ENCODE data around the gene PALM.
"Not testable (repeated sequence)": the region's sequence is repeated elsewhere in the genome, so short reads cannot be mapped to it uniquely, and the experiment has no call there.

Gene PALM

DNA sequence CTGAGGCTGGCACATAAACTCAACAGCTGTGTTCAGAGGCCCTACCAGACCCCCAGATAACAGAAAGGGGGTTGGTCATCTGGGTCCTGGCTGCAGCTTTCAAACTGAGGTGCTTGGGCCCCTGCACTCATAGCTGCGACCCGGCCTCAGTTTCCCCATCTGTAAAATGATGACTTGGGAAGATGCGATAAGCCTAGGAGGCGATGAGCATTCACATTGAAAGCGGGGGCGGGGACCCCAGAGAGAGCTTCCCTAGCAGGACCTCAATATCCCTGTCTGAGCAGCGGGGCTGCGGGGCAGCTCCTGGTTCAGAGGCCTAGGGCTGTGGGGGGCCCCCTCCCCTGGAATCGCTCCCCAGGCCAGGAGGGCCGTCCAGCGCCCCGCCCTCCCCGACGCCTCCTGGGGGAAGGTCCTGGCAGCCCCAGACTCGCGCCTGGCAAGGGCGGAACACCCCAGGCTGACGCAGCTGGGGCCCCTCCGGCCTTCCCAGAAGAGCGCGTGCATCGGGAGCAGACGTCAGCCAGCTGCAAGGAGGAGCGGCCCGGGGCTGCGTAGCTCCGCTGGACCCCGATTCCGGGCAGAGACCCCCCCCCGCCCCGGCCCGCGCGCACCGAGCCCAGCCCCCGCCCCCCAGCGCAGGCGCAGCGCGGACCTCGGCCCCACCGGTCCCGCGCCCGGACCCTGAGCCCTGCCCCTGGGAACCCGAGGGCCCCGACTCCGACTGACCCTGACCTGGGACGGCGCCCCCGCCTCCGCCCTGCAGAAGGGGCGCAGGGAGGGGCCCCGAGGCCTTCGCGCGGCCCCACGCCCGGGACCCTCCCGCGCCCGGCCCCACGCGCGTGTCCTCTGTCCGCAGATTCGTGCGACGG, 29.1 kb upstream of the PALM start:
- DNase-seq, result peak; percentile 84 to 91 (median 90)

DNA sequence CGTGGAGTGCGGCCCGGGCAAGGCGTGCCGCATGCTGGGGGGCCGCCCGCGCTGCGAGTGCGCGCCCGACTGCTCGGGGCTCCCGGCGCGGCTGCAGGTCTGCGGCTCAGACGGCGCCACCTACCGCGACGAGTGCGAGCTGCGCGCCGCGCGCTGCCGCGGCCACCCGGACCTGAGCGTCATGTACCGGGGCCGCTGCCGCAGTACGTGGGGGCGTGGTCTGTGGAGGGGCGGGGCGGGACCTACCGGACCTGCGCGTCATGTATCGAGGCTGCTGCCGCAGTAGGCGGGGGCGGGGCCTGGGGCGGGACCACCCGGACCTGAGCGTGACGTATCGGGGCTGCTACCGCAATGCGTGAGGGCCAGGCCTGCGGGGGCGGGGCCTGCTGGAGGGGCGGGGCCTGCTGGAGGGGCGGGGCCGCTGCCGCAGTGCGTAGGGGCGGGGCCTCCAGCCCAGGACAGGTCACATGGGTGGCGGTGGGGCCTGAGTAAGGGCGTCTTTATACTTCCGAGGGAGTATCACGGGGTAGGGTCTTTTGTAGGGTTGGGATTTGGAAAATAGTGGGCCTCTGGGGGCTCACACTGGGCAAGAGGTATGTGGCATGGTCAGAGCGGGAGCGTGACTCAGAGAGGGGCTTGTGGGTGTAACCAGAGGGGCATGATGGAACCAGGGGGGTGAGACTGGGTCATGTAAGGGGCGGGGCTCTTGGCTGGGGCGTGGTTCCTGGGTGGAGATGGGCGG, 28.3 kb upstream of the PALM start:
- DNase-seq, result peak; percentile 98 to 100 (median 100)

DNA sequence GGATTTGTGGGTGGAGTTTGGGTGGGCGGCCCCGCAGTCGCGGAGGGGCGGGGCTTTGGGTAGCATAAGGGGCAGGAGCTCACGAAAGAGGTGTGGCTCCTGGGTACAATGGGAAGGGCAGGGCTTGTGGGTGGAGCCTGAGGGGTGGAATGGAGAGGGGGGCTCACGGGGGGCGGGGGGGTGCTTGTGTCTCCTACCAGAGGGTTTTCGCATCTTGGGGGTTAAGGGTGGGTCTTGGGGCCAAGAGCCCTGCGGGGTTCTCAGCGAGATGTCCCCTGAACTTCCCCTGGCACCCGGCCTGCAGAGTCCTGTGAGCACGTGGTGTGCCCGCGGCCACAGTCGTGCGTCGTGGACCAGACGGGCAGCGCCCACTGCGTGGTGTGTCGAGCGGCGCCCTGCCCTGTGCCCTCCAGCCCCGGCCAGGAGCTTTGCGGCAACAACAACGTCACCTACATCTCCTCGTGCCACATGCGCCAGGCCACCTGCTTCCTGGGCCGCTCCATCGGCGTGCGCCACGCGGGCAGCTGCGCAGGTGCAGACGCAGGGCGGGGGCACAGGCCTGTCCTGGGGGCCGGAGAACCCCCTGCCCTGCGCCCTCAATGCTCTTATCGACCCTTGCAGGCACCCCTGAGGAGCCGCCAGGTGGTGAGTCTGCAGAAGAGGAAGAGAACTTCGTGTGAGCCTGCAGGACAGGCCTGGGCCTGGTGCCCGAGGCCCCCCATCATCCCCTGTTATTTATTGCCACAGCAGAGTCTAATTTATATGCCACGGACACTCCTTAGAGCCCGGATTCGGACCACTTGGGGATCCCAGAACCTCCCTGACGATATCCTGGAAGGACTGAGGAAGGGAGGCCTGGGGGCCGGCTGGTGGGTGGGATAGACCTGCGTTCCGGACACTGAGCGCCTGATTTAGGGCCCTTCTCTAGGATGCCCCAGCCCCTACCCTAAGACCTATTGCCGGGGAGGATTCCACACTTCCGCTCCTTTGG, 27.4 kb upstream of the PALM start:
- peak in 2 of 3 donors; percentile 98 to 99 for DNase-seq

DNA sequence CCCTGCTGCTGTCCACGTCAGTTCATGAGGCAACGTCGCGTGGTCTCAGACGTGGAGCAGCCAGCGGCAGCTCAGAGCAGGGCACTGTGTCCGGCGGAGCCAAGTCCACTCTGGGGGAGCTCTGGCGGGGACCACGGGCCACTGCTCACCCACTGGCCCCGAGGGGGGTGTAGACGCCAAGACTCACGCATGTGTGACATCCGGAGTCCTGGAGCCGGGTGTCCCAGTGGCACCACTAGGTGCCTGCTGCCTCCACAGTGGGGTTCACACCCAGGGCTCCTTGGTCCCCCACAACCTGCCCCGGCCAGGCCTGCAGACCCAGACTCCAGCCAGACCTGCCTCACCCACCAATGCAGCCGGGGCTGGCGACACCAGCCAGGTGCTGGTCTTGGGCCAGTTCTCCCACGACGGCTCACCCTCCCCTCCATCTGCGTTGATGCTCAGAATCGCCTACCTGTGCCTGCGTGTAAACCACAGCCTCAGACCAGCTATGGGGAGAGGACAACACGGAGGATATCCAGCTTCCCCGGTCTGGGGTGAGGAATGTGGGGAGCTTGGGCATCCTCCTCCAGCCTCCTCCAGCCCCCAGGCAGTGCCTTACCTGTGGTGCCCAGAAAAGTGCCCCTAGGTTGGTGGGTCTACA, 25.9 kb upstream of the PALM start:
- no peak for DNase-seq

DNA sequence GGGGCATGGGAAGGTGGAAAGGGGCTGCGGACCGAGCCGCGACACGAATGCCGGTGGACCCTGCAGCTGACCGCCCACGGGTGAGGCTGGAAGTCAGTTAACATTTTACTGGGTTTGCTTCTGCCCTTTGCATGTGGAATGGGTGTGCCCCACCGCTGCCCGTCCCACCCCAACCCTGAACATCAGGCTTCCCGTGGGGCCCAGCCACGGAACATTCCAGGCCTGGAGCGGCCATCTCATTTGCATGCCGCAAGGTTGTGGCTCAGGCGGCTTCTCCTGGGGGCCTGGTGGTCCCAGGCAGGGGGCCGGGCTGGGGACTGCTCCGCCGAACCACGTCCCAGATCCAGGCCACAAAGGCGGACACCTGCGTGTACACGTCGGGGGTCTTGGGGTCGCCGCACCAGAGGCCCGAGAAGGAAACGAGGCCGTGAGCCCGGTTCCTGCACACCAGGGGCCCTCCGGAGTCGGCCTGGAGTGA, 23.2 kb upstream of the PALM start:
- no peak for DNase-seq

DNA sequence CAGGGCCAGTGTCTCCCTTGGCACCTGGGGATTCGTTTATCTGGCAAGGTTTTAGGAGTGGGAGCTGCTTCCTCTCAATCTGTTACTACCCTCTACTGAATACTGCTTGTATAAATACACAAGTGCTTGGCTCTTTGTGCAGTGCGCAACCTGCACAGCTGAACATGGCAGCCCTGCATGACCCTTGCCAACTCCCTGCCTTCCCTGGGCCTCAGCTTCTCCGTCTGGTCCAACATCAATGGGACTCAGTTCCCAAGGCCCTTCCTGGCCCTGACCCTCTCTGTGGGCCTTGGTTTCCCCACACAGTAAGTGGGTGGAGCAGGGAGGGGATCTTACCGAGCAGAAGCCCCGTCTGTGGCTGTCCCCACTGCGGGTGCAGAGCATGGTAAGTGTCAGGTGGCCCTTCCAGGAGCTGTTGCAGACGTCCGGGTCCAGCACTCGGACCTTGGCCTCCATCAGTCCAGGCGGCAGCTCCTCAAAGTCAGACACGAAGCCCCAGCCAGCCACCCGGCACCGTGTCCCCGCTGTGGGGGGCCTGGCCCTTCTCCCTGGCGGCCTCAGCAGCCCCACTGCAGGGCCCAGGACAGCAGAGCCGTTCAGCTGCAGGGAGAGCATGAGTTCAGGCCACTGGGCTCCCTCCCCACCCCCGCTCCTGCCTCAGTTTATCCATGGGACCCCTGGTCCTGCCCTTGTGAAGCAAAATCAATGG, 22.0 kb upstream of the PALM start:
- no peak for DNase-seq

DNA sequence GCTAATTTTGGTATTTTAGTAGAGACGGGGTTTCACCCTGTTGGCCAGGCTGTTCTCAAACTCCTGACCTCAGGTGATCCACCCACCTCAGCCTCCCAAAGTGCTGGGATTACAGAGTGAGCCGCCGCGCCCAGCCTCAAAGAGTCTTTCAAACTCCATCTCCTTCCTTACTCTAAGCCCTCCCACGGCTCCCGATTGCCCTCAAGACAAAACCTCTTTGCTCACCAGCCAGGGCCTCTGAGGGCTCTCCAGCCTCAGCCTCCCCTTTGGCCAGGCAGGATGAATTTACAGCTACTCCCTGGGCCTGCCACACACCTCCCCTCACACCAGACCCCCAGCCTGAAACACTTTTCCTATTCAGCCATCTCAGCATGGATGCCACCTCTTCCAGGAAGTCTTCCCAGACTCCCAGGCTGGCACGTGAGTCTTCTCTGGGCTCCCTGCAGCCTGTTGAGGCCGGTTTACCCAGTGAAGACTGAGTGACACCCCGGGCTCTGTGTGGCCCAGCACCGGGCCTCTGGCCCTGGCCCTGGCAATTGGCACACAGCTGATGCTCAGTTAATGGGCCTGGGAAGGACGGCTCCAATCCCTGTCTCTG, 21.1 kb upstream of the PALM start:
- DNase-seq, result no peak

DNA sequence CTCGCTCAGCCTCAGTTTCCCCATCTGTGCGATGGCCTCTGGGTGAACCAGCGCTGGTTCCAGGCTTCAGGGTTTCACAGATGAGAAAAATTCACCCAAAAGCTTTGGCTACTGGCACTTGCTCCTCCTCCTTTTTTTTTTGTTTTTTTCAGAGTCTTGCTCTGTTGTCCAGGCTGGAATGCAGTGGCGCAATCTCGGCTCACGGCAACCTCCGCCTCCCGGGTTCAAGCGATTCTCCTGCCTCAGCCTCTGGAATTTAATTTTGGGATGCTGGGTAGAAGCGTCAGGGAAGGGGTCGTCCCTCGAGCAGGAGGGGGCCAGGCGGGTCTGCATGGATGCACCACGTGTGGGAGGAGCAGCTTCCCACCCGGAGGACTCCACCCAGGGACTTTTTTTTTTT, 20.5 kb upstream of the PALM start:
- no peak for DNase-seq

DNA sequence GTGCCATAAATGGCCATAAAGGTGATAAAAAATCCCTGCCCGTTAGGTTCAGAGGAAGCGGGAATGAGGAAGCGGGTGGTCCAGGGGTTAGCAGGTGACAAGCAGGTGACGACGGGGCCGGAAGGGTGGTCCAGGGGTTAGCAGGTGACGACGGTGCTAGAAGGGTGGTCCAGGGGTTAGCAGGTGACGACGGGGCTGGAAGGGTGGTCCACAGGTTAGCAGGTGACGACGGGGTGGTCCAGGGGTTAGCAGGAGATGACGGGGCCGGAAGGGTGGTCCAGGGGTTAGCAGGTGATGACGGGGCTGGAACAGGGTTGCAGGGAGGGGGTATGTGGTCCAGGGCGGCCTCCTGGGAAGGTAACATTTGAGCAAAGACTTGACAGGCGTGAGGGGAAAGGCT, 19.7 kb upstream of the PALM start:
- DNase-seq, result no peak

DNA sequence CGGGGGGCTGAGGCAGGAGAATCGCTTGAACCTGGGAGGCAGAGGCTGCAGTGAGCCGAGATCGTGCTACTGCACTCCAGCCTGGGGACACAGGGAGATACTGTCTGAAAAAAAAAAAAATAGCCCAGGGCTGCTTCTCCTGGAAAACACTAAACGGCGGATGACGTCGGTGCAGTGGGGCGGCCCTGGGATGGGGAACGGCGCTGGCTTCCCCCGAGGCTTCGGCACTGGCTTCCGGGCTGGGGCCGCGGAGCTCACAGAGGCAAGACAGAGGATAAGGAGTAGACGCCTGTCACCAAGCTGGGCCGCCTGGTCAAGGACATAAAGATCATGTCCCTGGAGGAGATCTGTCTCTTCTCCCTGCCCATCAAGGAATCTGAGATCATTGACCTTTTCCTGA, 18.5 kb upstream of the PALM start:
- DNase-seq, result no peak

DNA sequence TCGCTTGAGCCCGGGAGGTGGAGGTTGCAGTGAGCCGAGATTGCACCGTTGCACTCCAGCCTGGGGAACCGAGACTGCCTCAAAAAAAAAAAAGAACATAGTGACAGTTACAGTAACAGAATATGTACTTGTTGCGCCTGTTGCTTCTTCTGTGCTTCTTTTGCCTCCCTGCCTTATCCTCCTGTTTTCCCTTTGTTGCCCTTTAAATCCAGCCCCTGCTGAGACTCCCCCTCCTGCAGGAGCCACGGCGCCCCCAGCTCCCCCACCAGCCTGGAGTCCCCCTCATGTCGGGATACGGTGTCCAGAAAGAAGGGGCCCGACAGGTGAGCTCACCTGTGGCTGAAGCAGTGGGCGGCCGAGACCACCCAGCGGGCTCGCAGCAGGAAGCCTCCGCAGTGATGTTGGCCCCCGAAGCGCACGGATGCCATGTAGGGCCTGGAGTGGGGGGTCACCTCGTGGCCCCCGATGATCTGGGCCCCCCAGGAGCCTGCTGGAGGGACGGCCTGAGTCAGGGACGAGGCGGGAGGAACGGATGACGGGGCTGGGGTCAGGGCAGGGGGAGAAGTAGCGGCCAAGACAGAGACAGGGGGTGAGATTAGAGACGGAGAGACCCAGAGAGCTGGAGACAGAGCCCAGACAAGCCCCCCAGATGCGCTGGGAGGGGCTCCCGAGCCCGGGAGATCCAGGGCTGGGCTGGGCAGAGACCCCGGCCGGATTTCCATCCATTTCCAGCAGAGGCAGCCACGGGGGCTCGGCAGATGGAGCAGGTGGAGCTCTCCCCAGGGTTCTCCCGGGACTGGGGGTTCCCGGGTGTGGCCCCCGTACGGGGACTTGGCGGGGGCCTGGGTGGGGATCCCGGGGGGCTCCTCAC, 14.0 kb upstream of the PALM start:
- DNase-seq, result no peak

DNA sequence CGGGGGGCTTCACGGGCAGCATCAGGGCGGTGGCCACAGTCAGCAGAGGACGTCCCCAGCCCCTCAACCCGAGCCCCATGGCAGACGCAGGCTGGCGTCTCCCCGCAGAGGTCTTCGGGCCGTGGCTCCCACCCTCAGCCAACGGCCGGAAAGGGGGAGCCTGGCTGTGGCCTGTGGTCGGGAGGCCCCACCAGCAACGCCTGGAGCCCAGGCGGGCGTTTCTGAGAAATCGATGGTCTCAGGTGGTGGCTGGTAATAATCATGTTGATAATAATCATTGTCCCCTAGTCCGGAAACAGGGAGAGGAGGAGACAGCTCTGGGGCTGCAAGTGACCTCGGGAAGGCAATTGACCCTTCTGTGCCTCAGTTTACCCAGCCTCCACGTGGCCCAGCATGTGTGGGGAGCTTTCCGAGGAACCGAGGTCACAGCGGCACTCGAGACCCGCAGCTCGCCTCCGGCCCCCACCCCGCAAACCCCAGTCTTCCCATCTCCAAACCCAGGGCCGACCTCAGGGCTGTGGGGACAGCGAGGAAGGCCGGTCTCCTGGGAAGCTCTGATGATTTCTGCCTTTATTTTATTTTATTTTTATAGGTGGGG, 13.3 kb upstream of the PALM start, which contains the start of gene PRSS57:
TSS of gene PRSS57 (minus strand) at position 101 of the 598 bp plus-strand sequence. CDS start at position 79, 22 bp downstream.
- DNase-seq, result no peak

DNA sequence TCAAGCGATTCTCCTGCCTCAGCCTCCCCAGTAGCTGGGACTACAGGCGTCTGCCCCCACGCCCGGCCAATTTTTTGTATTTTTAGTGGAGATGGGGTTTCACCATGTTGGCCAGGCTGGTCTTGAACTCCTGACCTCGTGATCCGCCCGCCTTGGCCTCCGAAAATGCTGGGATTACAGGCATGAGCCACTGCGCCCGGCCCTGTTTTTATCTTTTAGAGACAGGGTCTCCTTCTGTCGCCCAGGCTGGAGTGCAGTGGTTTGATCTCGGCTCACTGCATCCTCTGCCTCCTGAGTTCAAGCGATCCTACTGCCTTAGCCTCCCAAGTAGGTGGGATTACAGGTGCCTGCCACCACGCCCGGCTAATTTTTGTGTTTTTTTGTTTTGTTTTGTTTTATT, 10.2 kb upstream of the PALM start:
- DNase-seq, result not testable (repeated sequence)

DNA sequence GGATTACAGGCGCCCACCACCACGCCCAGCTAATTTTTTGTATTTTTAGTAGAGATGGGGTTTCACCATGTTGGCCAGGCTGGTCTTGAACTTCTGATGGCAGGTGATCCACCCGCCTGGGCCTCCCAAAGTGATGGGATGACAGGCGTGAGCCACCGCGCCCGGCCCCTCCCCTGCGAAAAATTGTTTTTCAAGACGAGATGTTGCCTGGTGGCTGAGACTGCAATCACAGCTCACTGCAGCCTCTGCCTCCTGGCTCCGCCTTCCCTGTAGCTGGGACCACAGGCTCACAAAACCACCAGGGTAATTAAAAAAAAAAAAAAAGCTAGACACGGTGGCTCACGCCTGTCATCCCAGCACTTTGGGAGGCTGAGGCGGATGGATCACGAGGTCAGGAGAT, 8.8 kb upstream of the PALM start:
- DNase-seq, result peak; percentile 31 to 42 (median 34)

DNA sequence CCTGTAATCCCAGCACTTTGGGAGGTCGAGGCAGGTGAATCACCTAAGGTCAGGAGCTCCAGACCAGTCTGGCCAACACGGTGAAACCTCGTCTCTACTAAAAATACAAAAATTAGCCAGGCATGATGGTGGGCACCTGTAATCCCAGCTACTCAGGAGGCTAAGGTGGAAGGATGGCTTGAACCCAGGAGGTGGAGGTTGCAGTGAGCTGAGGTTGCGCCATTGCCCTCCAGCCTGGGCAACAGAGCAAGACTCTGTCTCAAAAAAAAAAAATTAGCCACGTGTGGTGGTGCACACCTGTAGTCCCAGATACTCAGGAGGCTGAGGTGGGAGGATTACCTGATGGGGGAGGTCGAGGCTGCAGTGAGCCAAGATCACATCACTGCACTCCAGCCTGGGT, 5.9 kb upstream of the PALM start:
- not testable (repeated sequence) for DNase-seq

DNA sequence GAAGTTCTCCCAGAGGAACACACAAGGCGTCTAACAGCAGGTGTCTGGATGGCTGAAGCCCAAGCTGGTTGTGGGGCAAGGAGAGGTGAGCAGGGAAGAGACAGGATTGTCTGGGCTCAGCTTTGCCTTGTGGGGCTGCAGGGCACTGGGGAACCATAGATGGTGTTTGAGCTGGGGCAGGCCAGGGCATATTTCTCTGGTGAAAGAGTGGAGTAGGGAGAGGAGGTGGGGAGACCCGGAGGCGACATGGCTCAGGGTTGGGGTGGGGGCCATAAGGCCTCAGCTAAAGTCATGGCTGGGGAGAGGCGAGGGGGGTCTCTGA, 5.4 kb upstream of the PALM start:
- no peak for DNase-seq

DNA sequence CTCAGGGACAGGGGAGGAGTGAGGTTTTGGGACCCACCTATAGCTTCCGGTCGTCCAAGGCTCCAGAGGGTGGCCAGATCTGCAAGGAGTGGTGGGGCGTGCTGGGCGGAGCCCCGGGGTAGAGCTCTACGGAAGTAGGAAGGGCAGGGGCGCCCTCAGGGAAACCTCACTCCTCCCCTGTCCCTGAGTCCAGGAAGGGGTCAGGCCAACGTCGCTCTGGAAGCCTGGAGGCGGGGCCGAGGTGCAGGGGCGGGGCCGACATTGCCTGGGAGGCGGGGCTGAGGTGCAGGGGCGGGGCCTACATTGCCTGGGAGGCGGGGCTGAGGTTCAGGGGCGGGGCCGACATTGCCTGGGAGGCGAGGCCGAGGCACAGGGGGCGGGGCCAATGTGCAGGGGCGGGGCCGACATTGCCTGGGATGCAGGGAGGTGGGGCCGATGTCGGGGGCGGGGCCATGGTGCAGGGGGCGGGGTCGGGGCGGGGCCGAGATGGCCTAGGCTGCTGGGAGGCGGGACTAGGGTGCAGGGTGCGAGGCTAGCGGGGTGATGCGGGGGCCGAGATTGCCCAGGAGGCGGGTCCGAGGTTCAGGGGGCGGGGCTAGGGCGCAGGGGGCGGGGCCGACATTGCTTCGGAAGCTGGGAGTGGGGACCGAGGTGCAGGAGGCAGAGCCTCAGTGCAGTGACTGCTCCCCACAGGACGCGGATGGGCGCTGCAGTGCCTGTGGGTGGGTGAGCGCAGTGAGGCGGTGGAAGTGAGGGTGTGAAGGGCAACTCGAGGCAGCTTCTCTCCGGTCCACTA, 4.9 kb upstream of the PALM start:
- peak; percentile 87 to 97 (median 92) for DNase-seq

DNA sequence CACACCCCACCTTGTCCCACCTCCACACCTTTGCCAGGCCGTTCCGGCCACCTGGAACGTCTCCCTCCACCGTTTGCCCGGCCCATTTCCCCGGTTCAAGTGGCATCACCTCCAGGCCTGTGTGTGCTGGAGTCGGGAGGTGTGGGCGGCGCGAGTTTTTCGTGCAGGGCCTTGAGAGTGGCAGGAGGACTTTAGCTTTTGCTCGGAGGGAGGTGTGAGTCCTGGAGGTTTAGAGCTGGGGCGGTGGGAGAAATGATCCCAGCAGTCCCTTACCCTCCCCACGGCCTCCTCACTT, 4.3 kb upstream of the PALM start:
- DNase-seq, result no peak
